Measurements from ENCODE around the gene BCL7B.
"Not testable (repeated sequence)": the region's sequence is repeated elsewhere in the genome, so short reads cannot be mapped to it uniquely, and the experiment has no call there.

The BCL7B gene

DNA sequence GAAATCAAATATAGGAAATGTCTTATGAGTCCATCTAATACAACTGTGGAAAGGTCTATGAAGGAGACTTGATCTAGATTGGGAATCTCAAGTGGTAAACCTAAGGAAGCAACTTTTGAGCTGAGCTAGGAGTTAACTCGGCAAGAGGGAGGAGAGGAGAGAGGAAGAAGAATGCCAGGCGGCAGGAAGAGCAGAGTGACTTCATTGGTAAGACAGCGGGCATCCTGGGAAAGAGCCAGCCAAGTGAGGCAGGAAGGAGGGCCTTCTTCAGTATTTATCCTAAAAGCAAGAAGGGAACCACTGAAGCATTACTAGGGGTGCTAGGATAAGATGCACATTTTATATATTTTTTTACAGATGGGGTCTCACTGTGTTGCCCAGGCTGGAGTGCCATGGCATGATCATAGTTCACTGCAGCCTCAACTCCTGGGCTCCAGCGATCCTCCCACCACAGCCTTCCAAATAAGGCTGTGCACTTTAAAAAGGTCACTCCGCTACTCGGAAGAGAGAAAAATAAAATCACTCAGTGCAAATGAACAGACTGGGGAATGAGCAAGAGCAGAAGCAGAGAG lies 2.0 kb downstream of the BCL7B start:
- Histone ChIP-seq H3K9me3 (ENCODE audit: insufficient read depth, low read depth, low read length) (no peaks in the 10 kb centered on the region), H3K27ac (ENCODE audit: low read depth, low read length) (no peak overlapping the region), H3K36me3 (ENCODE audit: insufficient read depth, low read length) (peaks cover 27% of the 10 kb centered on the region), H3K27me3 (ENCODE audit: insufficient read depth, low read length) (peaks cover 8% of the 10 kb centered on the region), H3K4me3 (ENCODE audit: low read length) (no peak overlapping the region), H3K9ac (ENCODE audit: low read depth, low read length) (no peak overlapping the region), H3K4me1 (ENCODE audit: insufficient read depth, low read length) (no peaks in the 10 kb centered on the region)
- WGBS, result 95% methylated on average over 6 of the region's 6 CpGs

DNA sequence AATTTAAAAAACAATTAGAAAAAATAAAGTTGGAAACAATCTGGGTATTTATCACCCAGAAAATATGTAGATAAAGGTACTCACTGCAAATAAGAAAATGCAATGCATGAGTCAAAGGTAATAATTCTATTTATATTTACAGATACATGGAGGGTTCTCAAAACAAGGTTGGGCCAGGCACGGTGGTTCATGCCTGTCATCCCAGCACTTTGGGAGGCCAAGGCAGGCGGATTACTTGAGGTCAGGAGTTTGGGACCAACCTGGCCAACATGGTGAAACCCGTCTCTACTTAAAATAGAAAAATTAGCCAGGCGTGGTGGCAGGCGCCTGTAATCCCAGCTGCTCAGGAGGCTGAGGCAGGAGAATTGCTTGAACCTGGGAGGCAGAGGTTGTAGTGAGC lies 7.4 kb downstream of the BCL7B start:
- not testable (repeated sequence) for H3K9me3 ChIP-seq (ENCODE audit: insufficient read depth, low read depth, low read length); H3K4me3 ChIP-seq (ENCODE audit: low read length); H3K27ac ChIP-seq (ENCODE audit: low read depth, low read length); H3K27me3 ChIP-seq (ENCODE audit: insufficient read depth, low read length); H3K9ac ChIP-seq (ENCODE audit: low read depth, low read length); H3K4me1 ChIP-seq (ENCODE audit: insufficient read depth, low read length)
- H3K36me3 ChIP-seq (ENCODE audit: insufficient read depth, low read length), result peaks cover 49% of the 10 kb centered on the region
- WGBS, result over 99% methylated on average over 5 of the region's 5 CpGs

DNA sequence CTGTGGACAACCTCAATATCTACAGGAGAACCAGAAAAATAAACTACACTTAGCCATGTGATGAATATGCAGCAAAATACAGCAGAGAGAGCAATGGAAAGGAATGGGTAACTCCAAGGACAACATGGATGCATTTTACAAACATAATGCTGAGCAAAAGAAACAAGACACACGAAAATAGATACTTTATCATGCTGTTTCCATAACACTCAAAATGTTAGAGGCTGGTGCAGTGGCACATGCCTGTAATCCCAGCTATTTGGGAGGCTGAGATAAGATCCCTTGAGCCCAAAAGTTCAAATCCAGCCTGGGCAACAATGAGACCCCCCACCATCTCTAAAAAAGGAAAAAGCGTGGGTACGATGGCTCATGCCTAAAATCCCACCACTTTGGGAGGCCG lies 8.3 kb downstream of the BCL7B start:
- WGBS, result 92% methylated on average over 4 of the region's 4 CpGs
- Histone ChIP-seq H3K27ac (ENCODE audit: low read depth, low read length) (no peak overlapping the region), H3K36me3 (ENCODE audit: insufficient read depth, low read length) (peaks cover 46% of the 10 kb centered on the region), H3K9me3 (ENCODE audit: insufficient read depth, low read depth, low read length) (no peaks in the 10 kb centered on the region), H3K4me3 (ENCODE audit: low read length) (no peak overlapping the region), H3K4me1 (ENCODE audit: insufficient read depth, low read length) (no peaks in the 10 kb centered on the region), H3K27me3 (ENCODE audit: insufficient read depth, low read length) (no peaks in the 10 kb centered on the region), H3K9ac (ENCODE audit: low read depth, low read length) (no peak overlapping the region)

DNA sequence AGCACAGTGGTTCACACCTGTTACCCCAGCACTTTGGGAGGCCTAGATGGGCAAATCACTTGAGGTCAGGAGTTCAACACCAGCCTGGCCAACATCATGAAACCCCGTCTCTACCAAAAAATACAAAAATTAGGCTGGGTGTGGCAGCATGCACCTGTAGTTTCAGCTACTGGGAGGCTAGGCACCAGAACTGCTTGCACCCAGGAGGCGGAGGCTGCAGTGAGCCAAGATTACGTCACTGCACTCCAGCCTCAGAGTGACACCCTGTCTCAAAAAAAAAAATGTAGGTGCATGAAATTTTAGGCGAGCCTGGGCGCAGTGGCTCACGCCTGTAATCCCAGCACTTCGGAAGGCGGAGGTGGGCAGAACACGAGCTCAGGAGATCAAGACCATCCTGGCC lies 9.6 kb downstream of the BCL7B start:
- Histone ChIP-seq H3K27ac (ENCODE audit: low read depth, low read length) (no peak overlapping the region), H3K4me3 (ENCODE audit: low read length) (no peak overlapping the region), H3K27me3 (ENCODE audit: insufficient read depth, low read length) (no peaks in the 10 kb centered on the region), H3K9me3 (ENCODE audit: insufficient read depth, low read depth, low read length) (no peaks in the 10 kb centered on the region), H3K9ac (ENCODE audit: low read depth, low read length) (no peak overlapping the region), H3K4me1 (ENCODE audit: insufficient read depth, low read length) (no peaks in the 10 kb centered on the region), H3K36me3 (ENCODE audit: insufficient read depth, low read length) (peaks cover 44% of the 10 kb centered on the region)
- 96% methylated on average over 9 of the region's 9 CpGs for WGBS

DNA sequence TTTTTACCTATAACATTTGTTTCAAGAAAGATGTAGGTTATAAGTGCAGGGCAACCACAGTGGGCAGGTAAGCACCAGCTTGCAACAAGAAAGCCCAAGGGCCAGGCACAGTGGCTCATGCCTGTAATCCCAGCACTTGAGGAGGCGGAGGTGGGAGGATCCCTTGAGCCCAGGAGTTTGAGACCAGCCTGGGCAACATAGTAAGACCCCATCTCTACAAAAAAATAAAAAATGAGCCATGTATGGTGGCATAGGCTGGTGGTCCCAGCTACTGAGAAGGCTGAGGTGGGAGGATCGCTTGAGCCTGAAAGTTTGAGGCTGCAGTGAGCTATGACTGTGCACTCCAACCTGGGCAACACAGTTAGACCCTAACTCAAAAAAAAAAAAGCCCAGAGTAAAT lies 12.8 kb downstream of the BCL7B start:
- WGBS, result 98% methylated on average over 2 of the region's 2 CpGs
- peaks cover 40% of the 10 kb centered on the region for H3K36me3 ChIP-seq (ENCODE audit: insufficient read depth, low read length)

DNA sequence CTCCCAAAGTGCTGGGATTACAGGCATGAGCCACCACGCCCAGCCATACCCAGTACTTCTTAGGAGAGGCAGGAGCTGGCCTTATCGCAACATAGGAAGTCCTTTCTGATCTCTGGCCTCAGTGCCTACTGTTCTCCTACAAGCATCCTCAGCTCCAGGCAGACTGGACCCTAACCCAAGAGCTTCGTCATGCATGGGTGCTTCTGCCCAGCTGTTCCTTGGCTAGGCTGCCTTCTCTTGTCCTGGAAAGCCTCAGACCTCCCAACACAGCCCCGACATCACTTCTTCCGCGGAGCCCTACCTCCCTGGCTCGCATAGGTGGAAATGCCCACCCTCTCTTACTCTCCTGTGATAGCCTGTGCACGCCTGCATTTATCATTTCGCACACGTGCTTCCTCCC lies 15.8 kb downstream of the BCL7B start:
- no peaks in the 10 kb centered on the region for H3K27me3 ChIP-seq (ENCODE audit: insufficient read depth, low read length)
- no peaks in the 10 kb centered on the region for H3K9me3 ChIP-seq (ENCODE audit: insufficient read depth, low read depth, low read length)
- H3K4me3 ChIP-seq (ENCODE audit: low read length), result no peak overlapping the region
- H3K4me1 ChIP-seq (ENCODE audit: insufficient read depth, low read length), result no peaks in the 10 kb centered on the region
- 95% methylated on average over 10 of the region's 10 CpGs for WGBS
- H3K36me3 ChIP-seq (ENCODE audit: insufficient read depth, low read length), result peaks cover 51% of the 10 kb centered on the region
- no peak overlapping the region for H3K9ac ChIP-seq (ENCODE audit: low read depth, low read length)
- H3K27ac ChIP-seq (ENCODE audit: low read depth, low read length), result no peak overlapping the region

More for the DNA sequence above, 12.8 kb downstream of the BCL7B start:
- no peak overlapping the region for H3K9ac ChIP-seq (ENCODE audit: low read depth, low read length)
- no peaks in the 10 kb centered on the region for H3K27me3 ChIP-seq (ENCODE audit: insufficient read depth, low read length)
- no peaks in the 10 kb centered on the region for H3K4me1 ChIP-seq (ENCODE audit: insufficient read depth, low read length)
- H3K4me3 ChIP-seq (ENCODE audit: low read length), result no peak overlapping the region
- no peak overlapping the region for H3K27ac ChIP-seq (ENCODE audit: low read depth, low read length)
- H3K9me3 ChIP-seq (ENCODE audit: insufficient read depth, low read depth, low read length), result no peaks in the 10 kb centered on the region

DNA sequence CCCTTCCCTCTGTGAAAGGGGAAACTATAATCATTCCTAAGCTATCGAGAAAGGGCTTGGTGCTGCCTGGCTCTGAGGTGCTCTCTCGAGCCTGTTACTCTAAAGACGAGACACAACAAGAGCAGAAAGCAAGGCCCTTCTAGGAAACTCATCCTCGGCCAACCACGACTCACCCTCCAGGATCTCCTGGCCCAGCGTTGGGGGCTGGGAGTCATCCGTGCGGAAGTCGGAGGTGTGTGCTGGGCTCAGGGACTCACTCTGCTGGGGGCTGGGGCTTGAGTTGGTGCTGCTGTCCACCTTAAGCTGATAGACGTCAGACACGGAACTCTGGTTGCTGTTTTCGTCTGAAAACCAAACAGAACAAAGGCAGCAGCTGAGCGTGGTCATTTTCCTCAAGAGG lies 17.8 kb downstream of the BCL7B start:
- Histone ChIP-seq H3K36me3 (ENCODE audit: insufficient read depth, low read length) (peaks cover 62% of the 10 kb centered on the region), H3K4me1 (ENCODE audit: insufficient read depth, low read length) (no peaks in the 10 kb centered on the region), H3K4me3 (ENCODE audit: low read length) (no peak overlapping the region), H3K9ac (ENCODE audit: low read depth, low read length) (no peak overlapping the region), H3K9me3 (ENCODE audit: insufficient read depth, low read depth, low read length) (no peaks in the 10 kb centered on the region), H3K27ac (ENCODE audit: low read depth, low read length) (no peak overlapping the region), H3K27me3 (ENCODE audit: insufficient read depth, low read length) (no peaks in the 10 kb centered on the region)
- 94% methylated on average over 13 of the region's 13 CpGs for WGBS

DNA sequence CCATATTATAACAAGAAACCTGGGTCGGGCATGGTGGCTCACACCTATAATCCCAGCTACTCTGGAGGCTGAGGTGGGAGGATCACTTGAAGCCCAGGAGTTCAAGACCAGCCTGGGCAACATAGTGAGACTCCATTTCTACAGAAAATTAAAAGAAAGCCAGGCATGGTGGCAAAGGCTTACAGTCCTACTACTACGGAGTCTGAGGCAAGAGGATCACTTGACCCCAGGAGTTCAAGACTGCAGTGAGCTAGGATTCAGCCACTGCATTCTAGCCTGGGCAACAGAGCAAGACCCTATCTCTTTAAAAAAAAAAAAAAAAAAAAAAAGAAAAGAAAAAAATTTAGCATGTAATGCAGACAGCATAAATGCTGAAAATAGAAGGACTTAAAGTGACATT lies 19.0 kb downstream of the BCL7B start:
- peaks cover 62% of the 10 kb centered on the region for H3K36me3 ChIP-seq (ENCODE audit: insufficient read depth, low read length)
- WGBS, result 90% methylated on average over 2 of the region's 2 CpGs

DNA sequence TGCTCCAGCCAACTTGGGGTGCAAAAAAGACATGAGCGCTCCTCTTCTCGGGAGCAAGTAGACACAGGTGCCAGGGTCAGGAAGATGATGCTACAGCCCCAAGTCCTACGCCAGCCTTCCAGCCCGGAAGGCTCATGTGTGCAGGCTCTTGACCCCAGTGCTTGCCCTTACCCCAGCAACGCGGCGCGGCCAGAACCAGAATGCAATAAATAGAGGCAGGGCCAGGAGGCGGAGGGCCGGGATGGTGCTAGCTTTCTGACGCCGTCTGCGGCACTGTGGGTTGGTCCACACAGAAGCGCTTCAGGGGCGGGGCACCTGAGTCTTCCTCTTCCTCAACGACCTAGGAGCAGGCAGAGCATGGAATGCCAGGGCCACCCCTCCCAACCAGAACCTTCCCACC lies 20.4 kb downstream of the BCL7B start:
- 94% methylated on average over 16 of the region's 16 CpGs for WGBS
- H3K36me3 ChIP-seq (ENCODE audit: insufficient read depth, low read length), result peaks cover 50% of the 10 kb centered on the region
- H3K4me1 ChIP-seq (ENCODE audit: insufficient read depth, low read length), result no peaks in the 10 kb centered on the region
- no peak overlapping the region for H3K27ac ChIP-seq (ENCODE audit: low read depth, low read length)
- H3K9me3 ChIP-seq (ENCODE audit: insufficient read depth, low read depth, low read length), result no peaks in the 10 kb centered on the region
- no peaks in the 10 kb centered on the region for H3K27me3 ChIP-seq (ENCODE audit: insufficient read depth, low read length)
- no peak overlapping the region for H3K9ac ChIP-seq (ENCODE audit: low read depth, low read length)
- no peak overlapping the region for H3K4me3 ChIP-seq (ENCODE audit: low read length)

More for the DNA sequence above, 19.0 kb downstream of the BCL7B start:
- not testable (repeated sequence) for H3K27ac ChIP-seq (ENCODE audit: low read depth, low read length); H3K9me3 ChIP-seq (ENCODE audit: insufficient read depth, low read depth, low read length); H3K27me3 ChIP-seq (ENCODE audit: insufficient read depth, low read length); H3K4me3 ChIP-seq (ENCODE audit: low read length); H3K4me1 ChIP-seq (ENCODE audit: insufficient read depth, low read length); H3K9ac ChIP-seq (ENCODE audit: low read depth, low read length)

DNA sequence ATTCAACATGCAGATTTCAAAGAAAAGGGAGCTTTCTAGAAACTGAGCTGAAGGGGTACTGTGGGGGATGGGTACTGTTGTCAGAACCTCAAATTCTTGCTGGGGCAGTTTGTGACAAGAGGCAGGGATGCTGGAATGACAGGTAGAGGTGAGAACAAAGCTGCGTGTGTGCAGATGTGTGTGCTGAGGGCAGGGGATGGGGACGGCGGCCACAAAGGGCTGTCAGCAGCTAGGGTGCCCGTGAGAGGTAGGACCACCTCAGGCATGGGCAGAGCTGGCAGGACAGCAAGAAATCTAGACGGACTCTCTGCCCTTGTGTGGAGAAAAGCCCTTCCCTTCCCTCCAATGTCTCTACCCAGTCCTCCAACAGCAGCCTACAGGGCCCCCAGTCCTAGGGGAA lies 21.0 kb downstream of the BCL7B start:
- Histone ChIP-seq H3K27me3 (ENCODE audit: insufficient read depth, low read length) (no peaks in the 10 kb centered on the region), H3K4me1 (ENCODE audit: insufficient read depth, low read length) (no peaks in the 10 kb centered on the region), H3K4me3 (ENCODE audit: low read length) (no peak overlapping the region), H3K9ac (ENCODE audit: low read depth, low read length) (no peak overlapping the region), H3K27ac (ENCODE audit: low read depth, low read length) (no peak overlapping the region), H3K36me3 (ENCODE audit: insufficient read depth, low read length) (peaks cover 48% of the 10 kb centered on the region), H3K9me3 (ENCODE audit: insufficient read depth, low read depth, low read length) (no peaks in the 10 kb centered on the region)
- WGBS, result 95% methylated on average over 5 of the region's 5 CpGs

DNA sequence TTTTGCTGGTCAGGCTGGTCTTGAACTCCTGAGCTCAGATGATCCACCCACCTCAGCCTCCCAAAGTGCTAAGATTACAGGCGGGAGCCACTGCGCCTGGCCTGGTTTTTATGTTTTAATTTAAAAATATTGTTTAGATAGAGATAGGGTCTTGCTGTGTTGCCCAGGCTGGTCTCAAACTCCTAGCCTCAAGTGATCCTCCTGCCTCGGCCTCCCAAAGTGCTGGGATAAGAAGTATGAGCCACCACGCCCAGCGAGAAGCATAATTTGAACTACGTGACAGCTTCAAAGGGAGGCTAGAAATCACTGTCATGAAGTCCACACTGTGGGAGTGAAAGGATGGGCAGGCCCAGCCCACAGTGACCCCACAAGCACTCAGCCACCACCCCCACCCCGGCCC lies 21.6 kb downstream of the BCL7B start:
- WGBS, result 91% methylated on average over 6 of the region's 7 CpGs
- H3K9ac ChIP-seq (ENCODE audit: low read depth, low read length), result not testable (repeated sequence)

DNA sequence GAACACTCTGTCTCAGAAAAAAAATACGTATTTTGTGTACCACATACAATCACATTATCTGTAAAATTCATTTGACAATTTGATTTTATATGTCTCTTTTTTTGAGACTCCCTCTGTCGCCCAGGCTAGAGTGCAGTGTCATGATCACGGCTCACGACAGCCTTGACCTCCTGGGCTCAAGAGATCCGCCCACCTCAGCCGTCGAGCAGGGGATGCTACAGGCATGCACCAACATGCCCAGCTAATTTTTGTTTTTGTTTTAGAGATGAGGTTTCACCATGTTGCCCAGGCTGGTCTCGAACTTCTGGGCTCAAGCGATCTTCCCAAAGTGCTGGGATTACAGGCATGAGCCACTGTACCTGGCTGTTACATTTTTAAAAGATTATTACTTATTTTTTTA lies 23.7 kb downstream of the BCL7B start:
- Histone ChIP-seq H3K4me3 (ENCODE audit: low read length) (no peak overlapping the region), H3K9ac (ENCODE audit: low read depth, low read length) (no peak overlapping the region), H3K27ac (ENCODE audit: low read depth, low read length) (no peak overlapping the region; the same call in 1 of the 2 replicates), H3K36me3 (ENCODE audit: insufficient read depth, low read length) (peaks cover 29% of the 10 kb centered on the region), H3K4me1 (ENCODE audit: insufficient read depth, low read length) (no peaks in the 10 kb centered on the region), H3K27me3 (ENCODE audit: insufficient read depth, low read length) (no peaks in the 10 kb centered on the region), H3K9me3 (ENCODE audit: insufficient read depth, low read depth, low read length) (no peaks in the 10 kb centered on the region)
- WGBS, result 82% methylated on average over 9 of the region's 9 CpGs

More for the DNA sequence above, 21.6 kb downstream of the BCL7B start:
- not testable (repeated sequence) for H3K4me1 ChIP-seq (ENCODE audit: insufficient read depth, low read length); H3K27me3 ChIP-seq (ENCODE audit: insufficient read depth, low read length); H3K27ac ChIP-seq (ENCODE audit: low read depth, low read length); H3K9me3 ChIP-seq (ENCODE audit: insufficient read depth, low read depth, low read length); H3K4me3 ChIP-seq (ENCODE audit: low read length)
- H3K36me3 ChIP-seq (ENCODE audit: insufficient read depth, low read length), result peaks cover 45% of the 10 kb centered on the region

Data from HUES64 (cell line).